Head of caudate nucleus (tissue), 42 donors: Measurements from ENCODE around the gene ZBTB16.

Experiments
- DNase-seq, 42 donors: peaks; one replicate each; pipeline versions ENCODE4 v3.0.0 to v3.0.0-alpha.2; 2020 to 2021; ENCODE audit warnings: mixed read lengths in 7 of 42
- intact Hi-C: fragments of 100-400 bp; cut with DNase I; formaldehyde crosslinking; loops from one replicate; pipeline ENCODE4 v1.15.0; 2022

The ZBTB16 gene

GRCh38 chr11:114061048-114061680 lies 1.7 kb downstream of the ZBTB16 start:
- intact Hi-C loops, result no loop called here
- peak in 22 of 42 donors; percentile 9 to 63 (median 40) for DNase-seq

DNA sequence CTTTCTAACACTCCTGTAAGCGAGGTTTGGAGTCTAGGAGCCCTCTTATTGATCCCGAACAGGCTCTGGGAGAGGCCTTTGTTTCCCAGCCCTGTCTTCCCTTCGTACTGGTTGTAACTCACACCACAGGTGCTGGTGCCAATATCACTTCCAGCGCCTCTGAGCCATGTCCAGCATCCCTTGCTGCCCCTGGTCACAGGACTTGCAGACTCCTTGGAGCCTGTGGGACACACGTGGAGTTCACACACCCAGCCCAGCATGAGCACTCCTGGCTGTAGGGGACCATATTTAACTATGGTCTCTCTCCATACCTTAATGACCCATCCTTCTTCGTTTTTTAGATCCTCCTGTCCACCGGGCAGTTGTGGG lies 2.2 kb downstream of the ZBTB16 start:
- intact Hi-C loops, result no loop called here
- DNase-seq, result peak in 1 of 42 donors; percentile 27

DNA sequence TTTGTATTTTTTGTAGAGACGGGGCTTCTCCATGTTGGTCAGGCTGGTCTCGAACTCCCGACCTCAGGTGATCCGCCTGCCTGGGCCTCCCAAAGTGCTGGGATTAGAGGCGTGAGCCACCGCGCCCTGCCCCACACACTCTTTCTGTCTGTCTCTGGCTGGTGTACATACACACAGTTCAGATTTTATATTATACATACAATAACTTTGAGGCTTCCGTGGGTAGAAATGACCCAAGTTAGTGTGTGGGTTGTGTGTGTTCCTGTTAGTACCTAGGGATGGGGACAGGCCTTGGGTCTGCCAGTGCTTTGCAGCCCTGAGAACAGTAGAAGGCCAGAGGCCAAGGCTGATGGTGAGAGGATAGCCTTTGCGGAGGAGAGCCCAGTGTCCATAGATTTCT lies 2.8 kb downstream of the ZBTB16 start:
- intact Hi-C loops, result no loop called here
- no peak for DNase-seq

DNA sequence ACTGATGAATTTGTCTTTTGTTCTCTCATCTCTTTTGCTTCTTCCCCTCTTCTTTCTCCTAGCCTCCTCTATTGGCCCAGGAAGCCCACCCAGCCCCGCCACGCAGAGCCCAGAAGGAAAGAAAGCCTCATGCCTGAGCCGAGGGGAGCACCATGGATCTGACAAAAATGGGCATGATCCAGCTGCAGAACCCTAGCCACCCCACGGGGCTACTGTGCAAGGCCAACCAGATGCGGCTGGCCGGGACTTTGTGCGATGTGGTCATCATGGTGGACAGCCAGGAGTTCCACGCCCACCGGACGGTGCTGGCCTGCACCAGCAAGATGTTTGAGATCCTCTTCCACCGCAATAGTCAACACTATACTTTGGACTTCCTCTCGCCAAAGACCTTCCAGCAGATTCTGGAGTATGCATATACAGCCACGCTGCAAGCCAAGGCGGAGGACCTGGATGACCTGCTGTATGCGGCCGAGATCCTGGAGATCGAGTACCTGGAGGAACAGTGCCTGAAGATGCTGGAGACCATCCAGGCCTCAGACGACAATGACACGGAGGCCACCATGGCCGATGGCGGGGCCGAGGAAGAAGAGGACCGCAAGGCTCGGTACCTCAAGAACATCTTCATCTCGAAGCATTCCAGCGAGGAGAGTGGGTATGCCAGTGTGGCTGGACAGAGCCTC lies 3.8 kb downstream of the ZBTB16 start:
- intact Hi-C loops, result no loop called here
- DNase-seq, result no peak

GRCh38 chr11:114063829-114064201 lies 4.3 kb downstream of the ZBTB16 start:
- no peak for DNase-seq
- intact Hi-C loops, result no loop called here

GRCh38 chr11:114064216-114064615 lies 4.7 kb downstream of the ZBTB16 start:
- intact Hi-C loops, result no loop called here
- DNase-seq, result no peak

GRCh38 chr11:114065094-114065493 lies 5.6 kb downstream of the ZBTB16 start:
- intact Hi-C loops, result no loop called here

GRCh38 chr11:114066046-114066648 lies 6.6 kb downstream of the ZBTB16 start:
- intact Hi-C loops, result no loop called here
- no peak for DNase-seq

More at GRCh38 chr11:114065094-114065493, 5.6 kb downstream of the ZBTB16 start:
- DNase-seq, result no peak

DNA sequence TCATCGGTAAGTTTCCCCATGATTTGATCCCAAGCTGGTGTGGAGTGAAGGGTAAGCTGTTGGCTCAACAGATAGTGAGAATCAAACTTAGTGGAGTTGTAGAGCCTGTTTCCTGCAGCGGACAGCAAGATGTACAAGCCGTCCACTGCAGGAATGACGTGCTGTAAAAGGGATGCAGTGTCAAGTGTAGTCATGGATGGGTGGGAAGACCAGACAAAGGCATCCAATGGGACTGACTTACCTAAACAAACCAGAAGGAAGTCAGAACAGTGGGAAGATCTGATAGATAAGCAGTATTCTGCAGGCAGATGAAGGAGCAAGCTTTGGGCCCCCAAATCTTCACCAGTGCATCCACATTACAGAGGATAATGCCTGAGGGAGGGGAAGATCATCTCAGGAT lies 8.8 kb downstream of the ZBTB16 start:
- DNase-seq, result no peak
- intact Hi-C loops, result no loop called here

DNA sequence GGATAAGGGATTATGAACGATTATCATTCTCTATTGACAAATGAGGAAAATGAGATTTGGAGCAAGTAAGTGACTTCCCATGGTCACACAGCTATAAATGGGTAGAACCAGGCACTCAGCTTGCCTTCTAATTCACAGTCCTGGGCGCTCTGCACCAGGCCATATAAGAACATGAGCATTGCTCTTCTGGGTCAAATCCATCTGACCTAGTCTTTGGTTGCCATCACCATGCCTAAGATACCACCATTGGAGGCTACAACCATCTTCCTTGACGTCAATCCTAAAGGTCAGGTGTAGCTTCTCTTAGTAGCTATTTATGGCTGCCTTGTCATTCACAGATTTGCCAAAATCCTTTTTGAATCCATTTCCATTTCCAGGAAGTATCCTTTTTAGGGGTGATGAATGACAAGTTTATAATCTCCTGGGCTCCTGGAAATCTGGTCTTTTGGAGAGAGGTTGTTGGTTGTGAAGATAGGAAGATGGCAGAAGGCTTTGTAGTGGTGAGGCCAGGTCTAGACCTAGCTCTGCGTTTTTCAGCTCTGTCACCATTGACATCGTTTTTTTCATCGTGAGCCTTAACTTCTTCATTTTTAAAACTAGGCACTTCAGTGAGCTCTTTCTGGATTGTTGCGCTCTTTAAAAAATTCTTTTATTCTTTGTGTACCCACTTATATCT lies 11.1 kb downstream of the ZBTB16 start:
- intact Hi-C loops, result no loop called here
- no peak for DNase-seq

DNA sequence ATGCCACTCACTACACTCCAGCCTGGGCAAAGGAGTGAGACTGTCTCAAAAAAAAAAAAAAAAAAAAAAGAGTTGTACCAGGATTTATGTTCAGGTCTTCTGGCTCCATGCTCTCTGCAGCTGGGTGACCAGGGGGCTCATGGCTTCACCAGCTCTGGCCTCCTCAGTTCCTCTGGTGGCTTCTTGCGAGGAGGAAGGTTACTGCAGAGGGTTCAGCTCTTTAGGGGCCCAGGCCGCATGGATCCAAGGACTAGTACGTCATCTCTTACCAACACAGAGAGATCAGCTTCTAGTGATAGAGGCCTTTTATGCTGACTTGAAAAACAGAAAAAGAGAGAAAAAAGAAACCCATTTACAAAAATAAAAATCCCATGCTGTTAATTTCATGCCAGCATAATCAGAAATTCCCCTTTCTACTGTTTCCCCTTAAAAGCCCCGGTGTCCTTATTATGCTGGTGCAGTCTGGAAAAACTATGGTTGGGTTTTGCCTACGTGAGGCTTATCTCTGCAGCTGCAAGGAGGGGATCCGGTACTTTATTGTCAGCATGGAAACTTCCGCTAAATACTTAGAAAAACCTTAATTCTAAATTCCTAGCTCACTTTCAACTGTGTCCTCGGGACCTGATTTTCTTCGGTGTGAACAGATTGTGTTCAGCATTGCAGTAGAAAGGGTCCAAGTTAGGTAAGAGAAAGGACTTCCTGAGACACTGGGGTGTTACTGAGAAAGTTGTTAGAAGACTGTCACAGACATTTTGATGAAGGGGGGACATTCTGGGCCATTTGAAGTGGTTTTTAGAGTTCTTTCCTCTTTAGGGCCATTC lies 13.7 kb downstream of the ZBTB16 start:
- DNase-seq, result peak in 1 of 42 donors; percentile 16
- intact Hi-C loops, result no loop called here

- intact Hi-C loops, result no loop called here
- no peak for DNase-seq
Observed at GRCh38 chr11:114073828-114074381, 14.4 kb downstream of the ZBTB16 start.

GRCh38 chr11:114074546-114075343 lies 15.2 kb downstream of the ZBTB16 start:
- intact Hi-C loops, result no loop called here
- no peak for DNase-seq

GRCh38 chr11:114075344-114075610 lies 15.8 kb downstream of the ZBTB16 start:
- no peak for DNase-seq
- intact Hi-C loops, result no loop called here

DNA sequence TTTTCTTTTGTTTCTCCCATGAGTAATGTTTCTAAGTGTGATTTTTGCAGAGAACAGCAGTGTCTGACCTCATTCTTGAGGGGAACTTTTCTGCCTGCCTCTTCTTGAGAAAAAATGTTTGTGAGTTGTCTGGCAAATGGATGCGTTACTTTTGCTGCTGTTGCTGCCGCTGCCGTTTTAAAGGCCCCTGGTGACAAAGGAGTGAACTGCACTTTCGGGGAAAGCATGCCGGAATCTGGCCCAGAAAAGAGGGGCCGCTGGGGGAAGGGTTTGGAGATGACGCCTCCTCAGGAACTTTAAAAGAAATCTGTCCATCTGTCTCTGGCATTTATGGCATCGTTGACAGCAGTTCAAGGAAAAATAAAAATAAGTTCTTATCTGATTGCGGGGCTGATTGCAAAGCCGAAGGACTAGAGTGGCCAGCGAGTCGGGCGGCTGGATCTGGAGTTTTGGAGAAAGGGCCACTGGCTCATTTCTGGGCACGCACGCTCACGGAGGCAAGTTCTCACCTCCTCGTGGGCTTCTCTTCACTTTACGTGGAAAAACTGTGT lies 16.5 kb downstream of the ZBTB16 start:
- DNase-seq, result peak in 19 of 42 donors; percentile 29 to 77 (median 44)

GRCh38 chr11:114076921-114077331 lies 17.4 kb downstream of the ZBTB16 start:
- no peak for DNase-seq
- intact Hi-C loops, result no loop called here

More for the DNA sequence above, 16.5 kb downstream of the ZBTB16 start:
- intact Hi-C loops, result no loop called here

DNA sequence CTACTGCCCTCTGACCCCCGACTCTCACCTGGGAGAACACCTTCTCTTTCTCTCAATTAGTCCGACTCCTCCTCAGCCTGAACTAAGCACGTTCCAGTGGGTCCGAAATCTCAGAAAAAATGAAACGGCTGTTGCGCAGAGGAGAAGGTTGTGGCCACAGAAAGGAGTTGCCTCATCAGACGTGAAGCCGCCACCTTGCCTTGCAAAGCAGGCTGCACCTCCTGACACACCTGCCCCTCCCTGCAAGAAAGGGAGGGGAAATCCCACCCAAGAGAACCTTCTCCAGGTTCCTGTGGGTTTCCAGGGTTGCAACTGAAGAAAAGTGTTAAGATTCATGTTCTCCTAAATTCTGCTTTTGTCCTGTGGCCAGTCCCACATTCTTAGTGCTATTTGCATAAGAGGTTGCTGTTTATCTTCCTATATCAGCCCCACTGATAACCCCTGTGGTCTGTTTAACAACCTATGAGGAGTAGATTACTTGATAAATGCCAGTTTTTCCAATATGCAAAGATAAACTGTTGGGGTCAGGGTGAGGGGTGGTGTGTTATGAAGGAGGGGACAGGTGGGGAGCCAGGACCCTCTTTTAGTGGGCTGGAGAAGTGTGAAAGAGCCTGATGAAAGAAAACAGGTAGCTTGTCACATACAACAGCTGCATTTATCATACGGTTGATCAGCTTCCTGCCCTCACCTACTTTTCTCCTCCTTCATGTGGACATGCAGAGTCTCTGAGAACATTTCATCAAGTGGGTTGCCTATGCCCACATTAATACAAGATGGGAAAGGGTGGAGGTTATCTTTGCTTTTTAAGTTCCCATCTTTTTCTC lies 18.2 kb downstream of the ZBTB16 start:
- no peak for DNase-seq
- intact Hi-C loops, result no loop called here
